Measurements from ENCODE around the gene APCDD1L.

GRCh38 chr20:58524814-58525213 lies 9.6 kb upstream of the APCDD1L start:
- TF ChIP-seq POLR2A (IDR thresholded peaks at IDR 0.05), result no peak
- no peak for TF ChIP-seq POLR2AphosphoS5 (IDR thresholded peaks at IDR 0.05)
- TF ChIP-seq CTCF (IDR thresholded peaks at IDR 0.05), result no peak

All from upper lobe of left lung (tissue), 4 donors.